Mesenchymal stem cell (in vitro differentiated cells and primary cell): ENCODE measurements around the gene RFC2.

Experiments
- DNase-seq: peaks from one replicate; pipeline ENCODE4 v3.0.0-alpha.2; 2013
- H2AFZ ChIP-seq: one replicate; pipeline ENCODE4 v1.6.1; 2013; ENCODE audit warnings: low read depth, mild to moderate bottlenecking, control low read depth, inconsistent platforms, low read length, moderate library complexity
- H2AK5ac ChIP-seq: 2 replicates; pipeline ENCODE4 v1.6.1; 2013; ENCODE audit warnings: low read length, moderate library complexity, mild to moderate bottlenecking, inconsistent platforms; ENCODE audit not compliant: severe bottlenecking
- H2BK120ac ChIP-seq: one replicate; pipeline ENCODE4 v1.6.1; 2013; ENCODE audit warnings: low read depth, mild to moderate bottlenecking, inconsistent platforms, low read length, moderate library complexity
- H2BK12ac ChIP-seq, 2 experiments: one replicate each; pipeline ENCODE4 v1.6.1; 2013; ENCODE audit warnings: inconsistent platforms in 2 of 2, low read length in 2 of 2, mild to moderate bottlenecking in 2 of 2, moderate library complexity in 2 of 2, control low read depth in 1 of 2
- H2BK15ac ChIP-seq: one replicate; pipeline ENCODE4 v1.6.1; 2013; ENCODE audit warnings: mild to moderate bottlenecking, low read depth, inconsistent platforms; ENCODE audit not compliant: poor library complexity, severe bottlenecking
- H2BK5ac ChIP-seq: 2 replicates; pipeline ENCODE4 v1.6.1; 2013; ENCODE audit warnings: low read depth, mild to moderate bottlenecking, low read length, control low read depth, inconsistent platforms; ENCODE audit not compliant: poor library complexity, severe bottlenecking
- H3K14ac ChIP-seq, 2 experiments: one replicate each; pipeline ENCODE4 v1.6.1; 2013; ENCODE audit warnings: inconsistent platforms in 2 of 2, low read length in 2 of 2, control low read depth in 1 of 2, mild to moderate bottlenecking in 1 of 2, moderate library complexity in 1 of 2
- H3K18ac ChIP-seq, 2 experiments: one replicate each; pipeline ENCODE4 v1.6.1; 2013; ENCODE audit warnings: inconsistent platforms in 2 of 2, low read length in 2 of 2, control low read depth in 1 of 2, low read depth in 1 of 2, mild to moderate bottlenecking in 1 of 2
- H3K23ac ChIP-seq, 2 experiments: one replicate each; pipeline ENCODE4 v1.6.1; 2013; ENCODE audit warnings: inconsistent platforms in 2 of 2, low read length in 2 of 2, mild to moderate bottlenecking in 2 of 2, moderate library complexity in 2 of 2, control low read depth in 1 of 2
- H3K27ac ChIP-seq: 2 replicates; pipeline ENCODE4 v1.5.1; 2013; ENCODE audit warnings: mild to moderate bottlenecking, moderate library complexity, low read length, control low read depth, inconsistent platforms; ENCODE audit not compliant: poor library complexity, severe bottlenecking
- H3K27me3 ChIP-seq, 2 experiments: 2 replicates each; pipeline versions ENCODE4 v1.6.1 to v1.7.0; 2013; ENCODE audit warnings: low read length in 2 of 2, mild to moderate bottlenecking in 2 of 2, moderate library complexity in 2 of 2, control low read depth in 1 of 2, inconsistent platforms in 1 of 2; ENCODE audit not compliant: control insufficient read depth in 1 of 2, insufficient read depth in 1 of 2
- H3K36me3 ChIP-seq, 2 experiments: 2 replicates each; pipeline versions ENCODE4 v1.6.1 to v1.7.0; 2013; ENCODE audit warnings: low read length in 2 of 2, control low read depth in 1 of 2, inconsistent platforms in 1 of 2, low read depth in 1 of 2, mild to moderate bottlenecking in 1 of 2; ENCODE audit not compliant: insufficient read depth in 2 of 2, control insufficient read depth in 1 of 2
- H3K4ac ChIP-seq, 2 experiments: one replicate each; pipeline ENCODE4 v1.6.1; 2013; ENCODE audit warnings: inconsistent platforms in 2 of 2, low read length in 2 of 2, mild to moderate bottlenecking in 2 of 2, moderate library complexity in 2 of 2, control low read depth in 1 of 2, low read depth in 1 of 2
- H3K4me1 ChIP-seq: 2 replicates; pipeline ENCODE4 v1.6.1; 2013; ENCODE audit warnings: low read depth, low read length, control low read depth; ENCODE audit not compliant: control insufficient read depth, insufficient read depth
- H3K4me2 ChIP-seq: 2 replicates; pipeline ENCODE4 v1.6.1; 2013; ENCODE audit warnings: low read length, mild to moderate bottlenecking, inconsistent platforms; ENCODE audit not compliant: poor library complexity, severe bottlenecking
- H3K4me3 ChIP-seq, 2 experiments: 2 replicates each; pipeline versions ENCODE4 v1.5.1 to v1.7.0; 2013; ENCODE audit warnings: low read length in 2 of 2, mild to moderate bottlenecking in 2 of 2, control low read depth in 1 of 2, low read depth in 1 of 2; ENCODE audit not compliant: insufficient read depth in 1 of 2
- H3K79me1 ChIP-seq: replicated peaks from 2 replicates; pipeline ENCODE4 v1.6.1; 2013; ENCODE audit warnings: mild to moderate bottlenecking, control low read depth, low read length, inconsistent platforms; ENCODE audit not compliant: poor library complexity, severe bottlenecking
- H3K9ac ChIP-seq: 2 replicates; pipeline ENCODE4 v1.7.0; 2013; ENCODE audit warnings: mild to moderate bottlenecking, low read length, moderate library complexity
- H3K9me3 ChIP-seq: 2 replicates; pipeline ENCODE4 v1.7.0; 2013; ENCODE audit warnings: mild to moderate bottlenecking, low read length; ENCODE audit not compliant: control insufficient read depth
- H4K8ac ChIP-seq: one replicate; pipeline ENCODE4 v1.6.1; 2013; ENCODE audit warnings: inconsistent platforms, mild to moderate bottlenecking, low read length, moderate library complexity
- H4K91ac ChIP-seq: one replicate; pipeline ENCODE4 v1.6.1; 2013; ENCODE audit warnings: mild to moderate bottlenecking, low read length, inconsistent platforms
- WGBS: methylation state at CpG from one replicate; pipeline ENCODE4 v1.1.7; 2013; ENCODE audit warnings: mixed read lengths; 5-methylcytosine and 5-hydroxymethylcytosine counted together

RFC2 gene

DNA sequence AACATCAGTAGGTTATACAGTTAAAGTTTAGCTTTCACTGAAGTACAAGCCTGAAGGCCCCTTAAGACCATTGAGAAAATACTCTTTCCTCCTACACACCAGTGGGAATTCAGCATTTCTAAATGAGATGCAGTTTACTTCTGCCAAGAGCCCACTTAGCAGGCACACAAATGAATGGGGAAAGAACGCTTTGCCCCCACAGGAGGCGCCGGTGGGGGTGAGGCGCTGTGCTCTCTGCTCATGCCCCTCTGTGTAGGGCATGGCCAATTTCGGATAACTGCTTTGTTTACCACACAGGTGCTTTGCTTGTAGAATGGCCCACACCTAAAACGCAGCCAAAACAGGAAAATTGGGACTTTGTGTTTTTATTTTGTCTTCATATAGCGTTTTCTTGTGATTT is 60.3 kb downstream of the RFC2 start:
- WGBS = 95% methylated on average over 6 of the region's 7 CpGs
- no peak overlapping the region for H4K8ac ChIP-seq

GRCh38 chr7:74193054-74193453 is 61.1 kb downstream of the RFC2 start:
- Histone ChIP-seq H3K18ac (no peak overlapping the region), H2AK5ac (no peak overlapping the region), H3K4ac (no peak overlapping the region), H2BK15ac (no peak overlapping the region), H2BK5ac (no peak overlapping the region), H4K91ac (no peak overlapping the region), H3K14ac (no peak overlapping the region), H3K23ac (no peak overlapping the region), H2BK12ac (no peak overlapping the region), H3K79me1 (peaks cover 27% of the 10 kb centered on the region), H4K8ac (no peak overlapping the region), H3K4me1 (peaks cover 3% of the 10 kb centered on the region), H3K27ac (no peak overlapping the region), H2BK120ac (no peak overlapping the region), H3K9ac (no peak overlapping the region), H2AFZ (no peak overlapping the region), H3K4me3 (no peak overlapping the region), H3K36me3 (peaks cover 63 to 90% of the 10 kb centered on the region in 2 experiments), H3K4me2 (no peak overlapping the region), H3K27me3 (no peaks in the 10 kb centered on the region), H3K9me3 (no peaks in the 10 kb centered on the region)
- WGBS = 91% methylated on average over 8 of the region's 8 CpGs
- DNase-seq = no peak

More for the DNA sequence above, 60.3 kb downstream of the RFC2 start:
- H3K4me2 ChIP-seq = no peak overlapping the region
- H3K4ac ChIP-seq = no peak overlapping the region
- no peak overlapping the region for H2BK5ac ChIP-seq
- H3K14ac ChIP-seq = no peak overlapping the region
- no peaks in the 10 kb centered on the region for H3K27me3 ChIP-seq
- DNase-seq = no peak
- H3K23ac ChIP-seq = no peak overlapping the region
- no peak overlapping the region for H3K18ac ChIP-seq
- H3K4me3 ChIP-seq = no peak overlapping the region
- no peak overlapping the region for H3K27ac ChIP-seq
- H3K9ac ChIP-seq = no peak overlapping the region
- peaks cover 63 to 87% of the 10 kb centered on the region in 2 experiments for H3K36me3 ChIP-seq
- no peaks in the 10 kb centered on the region for H3K4me1 ChIP-seq
- H4K91ac ChIP-seq = no peak overlapping the region
- H2BK15ac ChIP-seq = no peak overlapping the region
- no peak overlapping the region for H2AFZ ChIP-seq
- H2BK120ac ChIP-seq = no peak overlapping the region
- no peak overlapping the region for H2AK5ac ChIP-seq
- no peak overlapping the region for H2BK12ac ChIP-seq
- peaks cover 27% of the 10 kb centered on the region for H3K79me1 ChIP-seq
- no peaks in the 10 kb centered on the region for H3K9me3 ChIP-seq

DNA sequence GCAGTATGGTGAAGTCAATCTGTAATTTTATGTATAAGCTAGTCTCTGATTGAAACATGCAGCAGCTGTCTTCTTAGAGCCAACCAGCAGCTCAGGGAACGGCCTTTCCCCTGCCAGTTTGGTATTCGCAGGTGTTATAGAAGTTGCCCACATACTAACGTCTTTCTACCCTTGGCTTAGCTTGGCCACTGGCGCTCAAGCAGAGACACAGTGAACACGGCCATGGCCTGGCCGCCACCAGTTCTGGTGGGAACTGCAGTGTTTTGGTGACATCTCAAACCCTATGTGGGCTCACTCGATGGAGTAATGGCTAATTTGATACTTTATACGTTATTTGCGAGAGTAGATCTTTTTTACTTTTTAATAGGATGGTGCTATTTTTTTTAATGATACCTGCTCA is 63.0 kb downstream of the RFC2 start:
- WGBS = 99% methylated on average over 7 of the region's 9 CpGs
- H3K9me3 ChIP-seq = no peaks in the 10 kb centered on the region
- no peak overlapping the region for H3K9ac ChIP-seq
- H3K4ac ChIP-seq = no peak overlapping the region
- H2BK5ac ChIP-seq = no peak overlapping the region
- no peak overlapping the region for H2BK120ac ChIP-seq
- no peak overlapping the region for H3K27ac ChIP-seq
- no peak overlapping the region for H3K14ac ChIP-seq
- peaks cover 23% of the 10 kb centered on the region for H3K79me1 ChIP-seq
- no peak overlapping the region for H3K23ac ChIP-seq
- H3K18ac ChIP-seq = no peak overlapping the region
- no peak overlapping the region for H2AFZ ChIP-seq
- no peak overlapping the region for H4K8ac ChIP-seq
- no peak overlapping the region for H3K4me3 ChIP-seq
- no peak overlapping the region for H2BK12ac ChIP-seq
- no peak overlapping the region for H3K4me2 ChIP-seq
- peaks cover 61 to 86% of the 10 kb centered on the region in 2 experiments for H3K36me3 ChIP-seq
- no peak overlapping the region for H2AK5ac ChIP-seq
- H4K91ac ChIP-seq = no peak overlapping the region
- no peaks in the 10 kb centered on the region for H3K27me3 ChIP-seq
- DNase-seq = no peak
- peaks cover 5% of the 10 kb centered on the region for H3K4me1 ChIP-seq
- no peak overlapping the region for H2BK15ac ChIP-seq

DNA sequence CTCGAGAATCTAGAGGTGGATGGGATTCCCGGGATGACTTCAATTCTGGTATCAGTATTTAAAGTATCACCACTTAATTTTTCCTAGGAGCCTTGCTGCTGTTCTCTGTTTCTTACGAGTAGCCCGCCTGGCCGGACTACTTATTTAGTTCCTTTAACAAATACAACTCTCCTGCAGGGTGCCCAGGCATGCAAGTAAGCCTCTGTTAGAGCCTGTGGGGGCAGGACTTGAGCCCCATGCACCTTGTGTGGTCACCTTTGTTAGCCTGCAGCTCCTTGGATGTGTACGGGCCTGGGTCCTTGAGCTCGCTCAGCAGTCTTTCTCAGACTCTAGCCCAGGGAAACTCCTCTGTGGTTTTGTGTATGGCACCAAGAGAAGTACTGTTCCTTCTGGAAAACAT is 63.9 kb downstream of the RFC2 start:
- no peak overlapping the region for H2BK120ac ChIP-seq
- H2BK5ac ChIP-seq = no peak overlapping the region
- H3K9me3 ChIP-seq = no peaks in the 10 kb centered on the region
- H3K79me1 ChIP-seq = peaks cover 23% of the 10 kb centered on the region
- no peak overlapping the region for H3K4ac ChIP-seq
- no peak overlapping the region for H3K27ac ChIP-seq
- no peak overlapping the region for H3K4me2 ChIP-seq
- no peaks in the 10 kb centered on the region for H3K27me3 ChIP-seq
- no peak overlapping the region for H2BK15ac ChIP-seq
- H2AK5ac ChIP-seq = no peak overlapping the region
- H3K9ac ChIP-seq = no peak overlapping the region
- peaks cover 56 to 80% of the 10 kb centered on the region in 2 experiments for H3K36me3 ChIP-seq
- no peak overlapping the region for H2AFZ ChIP-seq
- H4K91ac ChIP-seq = no peak overlapping the region
- H2BK12ac ChIP-seq = no peak overlapping the region
- H3K23ac ChIP-seq = no peak overlapping the region
- H4K8ac ChIP-seq = no peak overlapping the region
- WGBS = 97% methylated on average over 7 of the region's 7 CpGs
- no peak overlapping the region for H3K4me3 ChIP-seq
- no peak overlapping the region for H3K18ac ChIP-seq
- peaks cover 7% of the 10 kb centered on the region for H3K4me1 ChIP-seq
- no peak overlapping the region for H3K14ac ChIP-seq
- no peak for DNase-seq
